ENCODE measurements around the gene PIP4K2B. TPM values are rescaled to one million over a fixed set of nuclear protein-coding genes. Genes with fewer than 3 reads are reported as not detected.

The PIP4K2B gene
- total and polyA plus RNA-seq, 11 donors: 23.3 to 55.0 (median 48.4) TPM

DNA sequence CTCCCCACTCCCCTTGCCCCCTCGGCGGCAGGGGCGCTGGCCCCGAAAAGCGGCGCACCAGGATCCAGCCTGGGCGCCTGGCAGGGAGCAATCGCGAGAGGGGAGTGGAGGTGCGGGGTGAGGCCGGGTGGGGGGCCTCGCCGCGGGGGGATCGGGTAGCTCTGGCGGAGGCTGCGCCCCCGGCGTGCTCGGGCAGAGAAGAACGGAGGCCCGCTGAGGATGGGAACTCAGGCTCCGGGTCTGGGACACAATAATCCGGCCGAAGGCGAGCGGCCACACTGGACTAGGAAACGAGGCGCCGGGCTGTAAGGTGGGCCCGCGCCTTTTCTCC lies 50.5 kb downstream of the PIP4K2B start:
- H3K27me3 ChIP-seq: peaks cover 0 to 27% (median 0%) of the 10 kb centered on the region in 9 donors
- intact Hi-C loops (cut with DNase I): loop anchor here in 2 of 10 donors (2.0 kb wide), 2 partner anchors 18 to 46 kb away; partner anchors contain the start of gene CISD3 (in 2 of the 2)
- ATAC-seq (no peak), DNase-seq (no peak)
- 0 to 1% (median 0%) methylated on average over 8 to 32 of the region's 32 CpGs for WGBS, 4 donors
- peaks cover 0 to 81% (median 49%) of the 10 kb centered on the region in 12 donors for H3K4me1 ChIP-seq
- H3K27ac ChIP-seq: peak overlapping the region; percentile 87 to 99 (median 96)
- peaks cover 0 to 4% (median 0%) of the 10 kb centered on the region in 9 donors for H3K36me3 ChIP-seq
- peak overlapping the region; percentile 43 to 98 (median 93) for H3K4me3 ChIP-seq
- TF ChIP-seq, protein P1, sequence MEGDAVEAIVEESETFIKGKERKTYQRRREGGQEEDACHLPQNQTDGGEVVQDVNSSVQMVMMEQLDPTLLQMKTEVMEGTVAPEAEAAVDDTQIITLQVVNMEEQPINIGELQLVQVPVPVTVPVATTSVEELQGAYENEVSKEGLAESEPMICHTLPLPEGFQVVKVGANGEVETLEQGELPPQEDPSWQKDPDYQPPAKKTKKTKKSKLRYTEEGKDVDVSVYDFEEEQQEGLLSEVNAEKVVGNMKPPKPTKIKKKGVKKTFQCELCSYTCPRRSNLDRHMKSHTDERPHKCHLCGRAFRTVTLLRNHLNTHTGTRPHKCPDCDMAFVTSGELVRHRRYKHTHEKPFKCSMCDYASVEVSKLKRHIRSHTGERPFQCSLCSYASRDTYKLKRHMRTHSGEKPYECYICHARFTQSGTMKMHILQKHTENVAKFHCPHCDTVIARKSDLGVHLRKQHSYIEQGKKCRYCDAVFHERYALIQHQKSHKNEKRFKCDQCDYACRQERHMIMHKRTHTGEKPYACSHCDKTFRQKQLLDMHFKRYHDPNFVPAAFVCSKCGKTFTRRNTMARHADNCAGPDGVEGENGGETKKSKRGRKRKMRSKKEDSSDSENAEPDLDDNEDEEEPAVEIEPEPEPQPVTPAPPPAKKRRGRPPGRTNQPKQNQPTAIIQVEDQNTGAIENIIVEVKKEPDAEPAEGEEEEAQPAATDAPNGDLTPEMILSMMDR (IDR thresholded peaks at IDR 0.05): no peak
- TF ChIP-seq POLR2A (IDR thresholded peaks at IDR 0.05): no peak
- H3K9me3 ChIP-seq: no peaks in the 10 kb centered on the region

DNA sequence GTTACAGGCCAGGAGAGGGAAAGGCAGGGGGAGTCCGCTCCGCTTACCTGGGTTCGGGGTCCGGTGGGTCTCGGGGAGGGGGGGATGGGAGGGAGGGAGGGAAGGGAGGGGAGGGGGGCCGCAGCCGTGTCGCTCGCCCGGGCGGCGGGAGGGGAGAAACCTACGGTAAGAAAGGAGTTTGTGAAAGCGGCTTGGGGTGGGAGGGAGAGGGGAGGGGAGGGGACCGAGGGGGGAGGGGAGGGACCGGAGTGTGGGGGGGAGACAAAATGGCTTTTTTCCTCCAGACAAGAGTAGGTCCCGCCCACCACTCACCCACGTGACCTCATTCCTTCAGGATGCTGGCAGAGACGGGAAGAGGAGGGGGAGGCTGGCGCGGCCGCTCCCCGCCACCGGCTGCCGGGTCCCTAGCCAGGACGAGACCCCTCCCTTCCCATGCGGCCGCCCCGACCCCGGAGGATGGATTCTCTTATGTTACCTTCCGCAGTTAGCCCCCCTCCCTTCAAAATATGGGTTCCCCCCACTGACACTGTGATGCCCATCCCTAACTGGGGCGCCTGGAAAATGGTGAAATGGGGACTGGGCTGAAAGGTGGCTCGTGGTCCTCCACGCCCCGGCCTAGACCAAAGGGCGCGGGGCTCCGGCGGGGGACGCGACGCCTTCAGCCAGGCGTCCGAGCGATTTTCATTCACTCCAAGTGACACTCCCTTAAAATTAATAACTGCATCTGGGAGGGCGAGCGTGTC lies 51.0 kb downstream of the PIP4K2B start, which contains the start of gene PCGF2:
Gene PCGF2, minus strand, starts transcription at position 188 of the 743 bp plus-strand sequence. CDS start 7,934 bp downstream, outside the sequence.
- DNase-seq: peak; percentile 91 to 96 (median 94)
- peaks cover 0 to 27% (median 0%) of the 10 kb centered on the region in 9 donors for H3K27me3 ChIP-seq
- intact Hi-C loops (cut with DNase I): loop anchor here in 2 of 10 donors (2.0 kb wide), 2 partner anchors 18 to 46 kb away; partner anchors contain the start of gene CISD3 (in 2 of the 2)
- peak within 1 kb of the TSS; percentile 43 to 98 (median 93) for H3K4me3 ChIP-seq
- WGBS, 4 donors: 0 to 2% (median 1%) methylated on average over 33 to 47 of the region's 47 CpGs
- peaks cover 0 to 81% (median 49%) of the 10 kb centered on the region in 12 donors for H3K4me1 ChIP-seq
- peak within 1 kb of the TSS; percentile 87 to 99 (median 96) for H3K27ac ChIP-seq
- H3K36me3 ChIP-seq: no peaks in the 10 kb centered on the region
- TF ChIP-seq, protein P1 (IDR thresholded peaks at IDR 0.05): no peak
- TF ChIP-seq POLR2A (IDR thresholded peaks at IDR 0.05): peak in 1 of 2 donors; percentile 68
- ATAC-seq: peak in 3 of 4 donors; percentile 9 to 43 (median 21)
- H3K9me3 ChIP-seq: no peaks in the 10 kb centered on the region

DNA sequence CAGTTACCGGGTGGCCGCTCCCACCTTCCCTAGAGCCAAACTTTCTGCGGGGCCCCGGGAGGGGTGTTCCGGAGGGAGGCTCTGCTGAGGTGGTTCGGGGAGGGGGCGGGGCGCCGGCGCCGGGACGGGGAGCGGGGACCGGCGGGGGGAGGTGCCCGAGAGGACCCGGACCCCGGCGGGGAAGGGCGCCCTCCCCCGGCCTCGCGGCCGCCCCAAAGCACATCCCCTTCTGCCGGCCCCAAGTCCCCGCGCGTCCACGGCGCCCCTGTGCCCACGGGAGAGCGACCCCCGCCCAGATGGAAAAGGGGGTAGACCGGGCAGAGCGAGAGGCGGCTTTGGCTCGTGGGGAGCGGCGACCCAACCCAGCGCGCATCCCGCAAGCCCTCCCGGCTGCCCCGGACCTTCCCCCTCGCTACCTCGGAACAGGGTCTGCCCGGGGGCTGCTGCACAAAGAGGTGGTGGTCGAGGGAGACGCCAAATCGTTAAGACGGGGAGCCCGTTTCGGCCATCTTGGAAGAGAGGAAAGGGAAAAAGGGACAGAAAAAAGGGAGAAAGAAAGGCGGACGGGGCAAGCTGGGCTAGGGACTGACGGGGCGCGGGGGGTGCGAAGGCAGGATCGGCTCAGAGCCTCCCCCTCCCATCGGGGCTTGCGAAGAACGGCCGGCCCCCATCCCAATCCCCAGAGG lies 51.8 kb downstream of the PIP4K2B start:
- Histone ChIP-seq H3K4me3 (peak overlapping the region; percentile 43 to 98 (median 93)), H3K27ac (peak overlapping the region; percentile 82 to 99 (median 94)), H3K27me3 (peaks cover 0 to 27% (median 0%) of the 10 kb centered on the region in 9 donors), H3K4me1 (peaks cover 4 to 85% (median 52%) of the 10 kb centered on the region in 12 donors), H3K9me3 (no peaks in the 10 kb centered on the region), H3K36me3 (no peaks in the 10 kb centered on the region)
- 1% methylated on average over 32 to 64 of the region's 64 CpGs for WGBS, 4 donors
- ATAC-seq: peak in 1 of 4 donors; percentile 1
- intact Hi-C loops (cut with DNase I): loop anchor here in 2 of 10 donors (2.0 kb wide), 2 partner anchors 17 to 45 kb away; partner anchors contain the start of gene CISD3 (in 2 of the 2)
- TF ChIP-seq POLR2A (IDR thresholded peaks at IDR 0.05): no peak
- TF ChIP-seq, protein P1 (IDR thresholded peaks at IDR 0.05): peak in 6 of 12 donors; percentile 8 to 47 (median 24)
- DNase-seq: peak; percentile 69 to 77 (median 74)
